IPS-NIHi11 (cell line): ENCODE measurements around the gene AKNA.

Experiments
- DNase-seq: peaks from one replicate; pipeline ENCODE4 v3.0.0; 2012; ENCODE audit warnings: mixed read lengths, low spot score

Gene AKNA

DNA sequence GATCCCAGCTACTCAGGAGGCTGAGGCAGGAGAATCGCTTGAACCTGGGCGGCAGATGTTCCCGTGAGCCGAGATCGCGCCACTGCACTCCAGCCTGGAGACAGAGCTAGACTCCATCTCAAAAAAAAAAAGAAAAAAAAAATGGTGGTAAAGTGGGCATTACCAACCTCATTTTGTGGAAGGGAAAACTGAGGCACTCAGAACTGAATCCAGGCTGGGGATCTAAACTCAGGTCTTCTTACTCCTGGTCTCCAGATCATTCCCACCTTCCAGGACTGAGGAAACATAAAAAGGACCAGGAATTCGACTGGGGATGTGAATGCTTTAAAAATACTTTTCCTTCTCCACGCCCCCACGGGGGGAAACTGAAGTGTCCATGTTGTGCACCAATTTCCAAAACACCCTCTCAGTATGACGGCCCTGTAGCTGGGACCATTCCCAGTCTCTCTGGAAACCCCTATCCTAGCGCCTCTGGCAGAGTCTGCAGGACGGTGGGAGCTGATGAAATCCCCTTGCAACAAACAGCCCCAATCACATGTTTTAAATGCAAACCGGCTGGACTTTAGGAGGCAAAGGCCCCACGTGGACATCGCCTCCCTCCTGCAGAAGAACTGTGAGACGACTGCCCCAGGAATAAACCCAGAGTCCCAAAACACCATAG lies 8.9 kb upstream of the AKNA start:
- DNase-seq = no peak

DNA sequence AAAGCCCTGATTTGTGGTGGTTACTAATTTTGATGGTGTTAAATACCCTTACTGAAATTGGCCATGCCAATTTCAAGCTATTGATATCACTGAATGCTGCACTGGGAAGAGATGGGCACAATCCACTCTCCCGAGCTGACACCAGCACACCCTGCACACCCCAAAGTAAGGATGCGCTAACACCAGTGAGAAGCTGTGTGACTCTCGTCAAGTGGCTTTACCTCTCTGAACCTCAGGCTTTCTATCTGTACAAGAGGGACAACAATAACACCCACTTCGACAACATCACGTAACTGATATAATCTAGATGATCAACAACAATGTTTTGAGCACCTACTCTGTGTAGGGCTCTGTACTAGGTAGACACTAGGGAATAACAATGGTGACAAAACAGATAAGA lies 8.0 kb upstream of the AKNA start:
- no peak for DNase-seq

DNA sequence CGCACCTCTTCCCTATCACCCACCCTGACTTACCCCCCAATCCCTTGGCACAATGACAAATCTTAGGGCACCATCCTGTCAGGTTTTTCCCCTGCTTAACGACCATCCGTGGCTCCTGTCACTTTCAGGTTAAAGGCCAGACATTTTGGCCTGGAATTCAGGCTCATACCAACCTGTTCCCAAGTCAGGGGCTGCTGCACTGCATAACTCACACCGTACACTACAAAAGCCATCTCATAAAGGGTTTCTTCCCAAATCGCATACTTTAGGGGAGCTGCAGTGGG lies 7.5 kb upstream of the AKNA start:
- DNase-seq = no peak

DNA sequence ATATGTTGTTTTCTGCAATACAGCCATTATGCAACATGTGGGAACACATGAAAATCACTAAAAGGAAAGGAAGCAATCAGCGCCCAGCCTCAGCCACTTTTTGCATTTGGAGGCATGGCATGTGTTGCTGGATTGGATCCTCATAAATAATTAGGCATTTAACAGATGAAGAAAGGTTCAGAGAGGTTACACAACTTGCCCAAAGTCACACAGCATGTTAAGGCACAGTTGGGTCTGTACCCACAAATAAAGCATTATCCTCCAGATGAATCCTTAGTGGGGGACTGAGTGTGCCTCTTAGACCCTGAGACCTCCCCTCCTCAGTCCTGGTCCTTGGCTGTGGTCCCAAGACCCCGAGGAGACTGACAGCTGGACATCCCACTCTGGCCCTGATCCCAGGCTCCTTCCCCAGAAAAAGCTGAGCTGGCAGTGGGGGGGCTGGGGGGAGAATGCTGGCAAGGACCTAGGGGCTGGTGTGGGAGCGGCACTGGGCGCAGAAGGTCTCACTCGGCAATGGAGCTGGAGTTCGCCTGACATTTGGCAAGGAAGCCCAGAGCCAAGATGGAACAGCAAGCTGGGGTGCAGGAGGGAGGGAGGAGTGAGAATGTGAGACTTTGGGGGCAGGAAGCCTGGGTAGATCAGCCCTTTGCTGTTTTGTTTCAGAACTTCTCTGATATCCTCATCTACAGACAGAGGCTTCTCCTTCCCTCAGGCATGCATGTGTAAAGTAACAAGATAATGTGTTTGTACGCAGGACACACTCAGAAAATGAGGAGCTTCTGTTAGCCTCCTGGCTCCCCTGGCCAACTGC lies 6.9 kb upstream of the AKNA start:
- DNase-seq = no peak

DNA sequence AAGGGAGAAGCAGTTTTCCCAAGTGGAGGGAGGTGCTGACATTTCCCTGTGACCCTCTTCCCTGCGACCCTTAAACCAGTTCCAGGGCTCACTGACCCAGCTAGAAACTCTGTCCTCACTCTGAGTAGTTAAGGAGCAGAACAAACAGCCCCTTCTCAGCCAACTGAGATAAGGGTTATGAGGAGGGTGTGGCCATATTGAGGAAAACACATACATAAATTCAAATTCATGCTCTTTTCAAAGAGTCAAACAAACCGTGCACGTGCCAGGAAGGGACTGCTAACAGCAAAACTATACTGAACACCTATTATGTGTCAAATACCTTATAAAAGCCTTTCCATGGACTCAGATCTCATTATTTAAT lies 4.9 kb upstream of the AKNA start:
- DNase-seq = no peak

DNA sequence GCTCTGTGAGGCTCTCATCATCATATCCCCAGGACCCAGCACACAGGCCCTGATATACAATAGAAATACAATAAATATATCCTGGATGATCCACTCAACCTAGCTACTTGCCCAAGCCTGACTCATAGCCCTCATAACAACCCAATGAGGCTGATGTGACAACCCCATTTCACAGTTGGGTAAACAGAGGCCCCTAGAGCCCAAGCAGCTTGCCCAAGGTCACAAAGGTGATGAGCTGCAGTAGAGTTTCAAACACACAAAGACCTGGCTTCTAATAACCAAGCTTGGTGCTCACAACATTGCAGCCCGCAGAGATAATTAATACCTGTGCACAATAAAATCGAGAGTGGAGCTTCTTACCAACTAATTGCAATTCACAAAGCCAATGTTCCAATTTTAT lies 3.2 kb upstream of the AKNA start:
- no peak for DNase-seq

DNA sequence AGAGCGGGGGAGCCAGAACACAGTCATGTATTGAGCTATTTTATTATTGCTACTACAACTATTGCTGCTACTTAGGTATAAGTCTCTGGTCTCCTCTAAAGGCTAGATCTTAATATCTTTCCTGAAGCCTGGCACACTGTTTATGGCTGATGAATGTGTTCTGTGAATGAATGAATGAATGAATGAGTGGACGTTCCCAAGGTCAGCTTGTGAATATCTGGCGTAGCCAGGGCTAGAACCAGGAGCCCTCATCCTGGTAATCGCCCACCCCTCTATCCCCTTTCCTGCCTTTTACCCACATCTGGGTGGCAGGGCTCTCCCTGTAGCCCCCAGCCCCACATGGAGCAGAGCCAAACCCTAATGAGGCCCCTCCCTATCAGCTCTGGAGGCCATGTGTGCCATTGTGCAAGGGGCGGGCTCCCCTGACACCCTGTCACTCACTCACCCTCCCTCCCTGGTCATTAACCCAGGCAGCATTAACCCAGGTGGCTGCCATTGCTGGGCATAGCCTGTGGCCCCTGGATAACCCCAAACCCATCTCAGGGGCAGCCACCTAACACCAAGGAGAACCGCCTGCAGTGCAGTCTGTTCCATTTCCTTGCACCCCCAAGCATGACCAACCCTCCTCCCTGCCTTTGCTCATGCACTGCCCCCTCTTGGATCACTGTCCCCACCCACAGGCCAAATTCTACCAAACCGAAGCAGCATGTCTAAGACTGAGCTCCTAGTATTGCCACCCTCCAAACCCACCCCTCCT lies 2.0 kb upstream of the AKNA start:
- DNase-seq = no peak

DNA sequence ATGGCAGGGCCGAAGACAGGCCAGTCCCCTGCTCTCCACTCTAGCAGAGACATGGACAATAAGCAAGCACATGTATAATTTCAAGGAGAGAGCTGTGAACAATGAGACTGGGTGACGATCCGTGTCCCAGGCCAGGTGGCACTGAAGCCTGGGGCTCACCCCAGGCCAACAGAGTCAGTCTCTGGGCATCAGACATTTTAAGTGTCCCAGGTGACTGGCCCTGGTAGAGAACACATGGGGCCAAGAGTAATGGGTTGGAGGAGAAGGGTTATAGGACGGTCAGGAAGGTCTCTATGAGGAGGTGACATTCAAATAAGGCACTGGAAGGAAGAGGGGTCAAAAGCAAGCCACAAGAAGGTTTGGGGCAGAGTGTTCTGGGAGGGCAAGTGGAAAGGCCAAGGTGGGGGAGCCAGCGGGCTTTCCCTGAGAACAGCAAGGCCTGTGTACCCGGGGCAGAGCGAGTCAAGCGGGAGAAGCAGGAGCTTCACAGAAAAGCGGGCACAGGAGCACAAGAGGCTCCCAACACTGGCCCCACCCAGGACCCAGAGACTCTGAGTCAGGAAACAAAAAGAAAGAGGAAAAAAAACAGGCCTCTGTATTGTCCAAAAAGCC lies 1.1 kb upstream of the AKNA start:
- DNase-seq = no peak

DNA sequence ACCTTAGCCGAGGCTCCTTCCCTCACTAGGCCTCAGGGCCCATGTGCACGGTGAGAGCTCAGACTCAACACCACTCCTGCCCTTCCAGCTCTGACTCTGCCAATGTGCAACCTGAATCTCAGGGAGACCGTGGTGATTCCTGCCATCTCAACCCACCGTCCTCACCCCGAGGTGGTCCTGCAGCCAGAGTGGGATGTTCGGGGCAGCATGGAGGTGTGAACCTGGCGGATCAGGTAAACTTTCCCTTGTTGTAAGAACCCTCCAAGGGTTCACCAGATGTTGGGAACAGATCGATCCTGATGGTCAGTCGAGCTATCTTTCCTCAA lies 538 bp upstream of the AKNA start:
- DNase-seq = no peak

DNA sequence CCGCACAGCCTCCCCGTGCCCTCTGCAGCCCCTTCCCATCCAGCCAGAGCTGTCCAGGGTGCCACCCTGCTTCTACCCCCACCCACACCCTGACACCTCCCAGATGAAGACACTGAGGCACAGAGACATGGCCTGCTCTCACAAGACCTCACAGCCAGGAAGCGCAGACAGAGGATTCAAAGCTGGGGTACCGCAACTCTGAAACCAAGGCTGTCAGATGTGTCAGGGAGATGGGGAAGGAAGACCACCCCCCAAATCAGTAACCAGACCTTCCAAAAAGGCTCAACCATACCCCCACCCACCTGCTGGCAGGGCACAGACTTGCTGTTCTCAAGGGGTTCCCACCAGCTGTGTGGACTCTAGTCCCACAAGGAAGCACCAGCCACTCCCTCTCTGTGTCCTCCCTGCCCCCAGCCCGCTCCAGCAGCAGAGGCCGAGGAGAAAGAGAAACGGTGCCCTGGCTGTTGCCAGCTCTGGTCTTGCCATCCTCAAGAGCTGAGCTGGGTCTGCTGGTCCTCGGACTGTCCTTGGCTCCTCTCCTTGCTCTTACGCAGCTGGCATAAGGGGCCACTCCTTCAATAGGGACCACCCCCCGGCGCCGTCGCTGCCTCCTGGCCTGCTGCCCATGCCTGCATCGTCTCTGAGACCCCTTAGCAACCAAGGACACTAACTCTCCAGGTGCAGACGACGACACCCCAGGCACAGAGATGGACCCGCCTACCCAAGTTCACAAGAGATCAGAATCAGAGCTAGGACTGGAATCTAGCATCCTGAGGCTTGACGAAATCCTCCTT lies 699 bp downstream of the AKNA start:
- no peak for DNase-seq

DNA sequence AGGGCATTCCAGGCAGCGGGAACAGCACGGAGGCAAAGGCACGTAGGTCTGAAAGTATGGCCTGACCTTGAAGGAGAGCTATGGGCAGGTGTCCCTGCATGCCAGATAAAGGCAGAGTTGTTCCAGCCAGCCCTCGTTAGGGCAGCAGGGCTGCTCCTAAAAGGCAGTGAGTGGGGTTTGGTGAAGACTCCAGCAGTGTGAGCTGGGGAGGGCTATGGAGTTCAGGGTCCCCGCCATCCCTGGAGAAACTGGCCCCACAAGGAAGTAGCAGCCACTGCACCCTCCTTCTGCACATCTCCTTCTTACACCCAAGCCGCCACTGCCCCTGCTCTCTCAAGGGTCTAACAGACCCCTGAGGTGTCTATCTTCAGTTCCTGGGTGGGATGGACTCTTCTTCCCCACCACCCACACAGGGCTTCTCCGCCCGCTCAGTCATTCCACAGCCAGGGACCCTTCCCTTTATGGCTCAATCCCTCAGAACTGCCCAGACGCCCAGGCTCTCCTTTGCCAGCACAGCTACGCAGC lies 1.4 kb downstream of the AKNA start:
- no peak for DNase-seq

DNA sequence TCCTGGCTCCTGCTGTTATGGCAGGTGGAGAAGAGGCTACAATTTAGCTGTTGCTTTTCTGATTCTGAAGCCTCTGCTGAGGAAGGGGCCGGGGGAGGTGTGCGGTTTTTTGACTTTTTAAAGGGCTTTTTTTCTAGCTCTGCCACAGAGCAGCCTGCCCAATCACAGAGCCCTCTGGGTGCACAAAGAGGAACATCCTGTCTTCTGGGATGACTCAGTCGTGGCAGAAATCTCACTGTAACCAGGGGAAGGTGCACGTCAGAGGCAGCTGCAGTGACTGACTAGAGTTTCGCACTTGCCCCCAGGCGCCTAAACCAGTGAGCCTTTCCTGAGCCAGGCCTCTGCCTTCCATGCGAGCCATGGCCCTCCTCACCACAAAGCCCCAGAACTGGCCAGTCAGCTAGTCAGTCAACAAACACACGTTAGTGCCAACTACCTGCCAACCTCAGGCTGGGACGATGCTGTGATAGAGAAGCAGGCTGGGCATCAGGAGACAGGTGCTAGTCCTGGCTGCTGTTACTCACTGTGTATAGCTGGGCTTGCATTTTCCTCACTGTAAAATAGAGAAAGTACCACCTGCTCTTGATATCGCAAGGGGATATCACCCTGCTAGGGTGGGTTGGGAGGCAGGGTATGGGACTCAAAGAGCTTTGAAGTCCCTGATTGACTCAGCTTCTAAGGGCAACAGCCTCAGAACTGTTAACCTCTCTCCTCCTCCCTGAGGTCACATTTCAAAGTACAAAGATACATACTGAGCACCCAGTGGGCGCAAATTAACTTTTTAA lies 2.2 kb downstream of the AKNA start:
- DNase-seq = no peak

DNA sequence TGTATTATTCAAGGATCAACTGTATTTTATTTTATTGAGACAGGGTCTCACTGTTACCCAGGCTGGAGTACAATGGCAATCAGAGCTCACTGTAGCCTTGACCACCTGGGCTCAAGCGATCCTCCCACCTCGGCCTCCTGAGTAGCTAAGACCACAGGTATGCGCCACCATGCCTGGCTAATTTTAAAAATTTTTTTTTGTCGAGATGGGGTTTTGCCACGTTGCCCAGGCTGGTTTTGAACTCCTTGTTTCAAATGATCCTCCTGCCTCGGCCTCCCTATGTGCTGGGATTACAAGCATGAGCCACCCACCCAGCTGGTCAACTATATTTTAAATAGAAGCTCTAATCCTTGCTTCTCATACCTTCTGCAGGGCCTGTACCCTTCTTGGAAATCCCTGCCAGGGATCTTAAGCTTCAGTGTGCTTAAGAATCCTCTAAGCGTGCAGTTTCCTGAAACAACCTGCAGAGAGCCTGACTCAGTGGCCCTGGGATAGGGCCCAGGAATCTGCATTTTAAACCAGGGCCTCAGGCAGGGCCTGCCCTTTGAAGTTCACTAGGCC lies 2.9 kb downstream of the AKNA start:
- no peak for DNase-seq

DNA sequence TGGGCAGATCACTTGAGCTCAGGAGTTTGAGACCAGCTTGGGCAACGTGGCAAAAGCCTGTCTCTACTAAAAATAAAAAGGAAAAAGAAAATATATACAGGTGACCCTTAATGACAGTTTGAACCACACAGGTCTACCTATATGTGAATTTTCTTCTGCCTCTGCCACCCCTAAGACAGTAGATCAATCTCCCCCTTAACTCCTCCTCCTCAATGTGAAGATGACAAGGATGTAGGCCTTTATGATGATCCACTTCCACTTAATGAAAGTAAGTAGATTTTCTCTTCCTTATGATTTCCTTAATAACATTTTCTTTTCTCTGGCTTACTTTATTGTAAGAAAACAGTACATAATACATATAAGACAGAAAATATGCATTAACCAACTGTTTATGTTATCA lies 3.4 kb downstream of the AKNA start:
- no peak for DNase-seq

DNA sequence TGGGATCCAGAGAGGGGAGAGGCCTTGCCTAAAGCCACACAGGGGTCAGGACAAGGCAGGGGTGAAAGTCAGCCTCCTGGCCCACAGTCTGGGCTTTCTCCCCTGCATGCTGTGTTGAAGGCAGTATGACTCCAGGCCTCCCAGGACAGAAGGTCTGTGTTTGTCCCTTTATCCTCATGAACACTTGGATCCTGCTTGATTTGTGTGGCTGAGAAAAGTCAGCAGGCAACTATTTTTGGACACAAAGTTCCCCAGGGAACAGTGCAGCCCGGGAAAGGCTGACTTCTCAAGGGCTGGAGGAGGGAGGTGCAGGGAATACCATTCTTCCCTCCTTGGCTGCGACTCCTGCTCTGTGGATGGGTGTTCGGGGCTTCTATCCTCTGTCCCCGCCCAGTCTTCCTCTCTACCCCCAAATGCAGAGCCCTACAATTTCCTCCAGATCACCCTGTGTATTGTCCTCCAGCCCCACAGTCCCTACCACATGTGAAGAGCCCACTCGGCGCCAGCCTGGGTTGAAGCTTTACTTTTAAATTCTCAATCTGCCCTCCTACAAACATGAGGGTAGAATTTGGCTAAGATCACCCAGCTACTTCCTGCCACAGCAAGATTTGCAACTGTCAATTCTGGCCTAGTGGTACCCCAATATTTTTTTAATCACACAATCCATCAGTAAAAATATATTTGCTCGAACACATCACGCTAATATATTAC lies 4.1 kb downstream of the AKNA start:
- no peak for DNase-seq

DNA sequence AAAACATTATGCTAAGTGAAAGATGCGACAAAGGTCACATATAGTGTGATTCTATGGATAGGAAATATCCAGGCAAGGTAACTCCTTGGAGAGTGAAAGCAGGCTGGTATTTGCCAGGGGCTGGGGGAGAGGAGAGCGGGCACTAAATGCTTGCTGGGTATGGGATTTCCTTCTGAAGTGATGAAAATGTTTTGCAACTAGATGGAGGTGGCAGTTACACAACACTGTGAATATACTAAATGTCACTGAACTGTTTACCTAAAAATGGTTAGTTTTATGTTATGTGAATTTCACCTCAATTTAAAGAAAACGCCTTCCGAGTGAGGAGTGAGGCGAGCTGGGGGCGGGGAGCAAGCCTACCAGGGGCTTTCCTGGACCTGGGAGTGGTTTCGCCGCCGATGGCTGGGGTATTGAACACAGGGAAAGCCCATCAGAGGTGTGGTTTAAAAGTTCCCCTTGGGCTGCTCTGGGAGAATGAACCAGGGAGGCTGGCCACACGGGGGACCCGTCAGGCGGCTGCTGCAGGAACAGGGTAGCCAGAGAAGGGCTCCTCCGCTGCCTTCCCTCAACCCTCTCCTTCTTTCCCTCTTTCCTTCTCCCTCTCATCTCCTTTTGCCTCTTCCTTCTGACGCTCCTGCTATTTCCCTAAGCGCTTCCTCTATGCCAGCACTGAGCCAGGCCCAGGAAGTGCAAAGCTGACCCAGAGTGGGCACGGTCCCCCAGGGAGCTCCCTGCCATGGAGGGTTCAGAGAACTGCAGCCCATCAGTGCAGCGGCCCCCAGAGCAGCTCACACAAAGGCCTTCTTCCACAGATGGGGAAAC lies 4.9 kb downstream of the AKNA start:
- no peak for DNase-seq

DNA sequence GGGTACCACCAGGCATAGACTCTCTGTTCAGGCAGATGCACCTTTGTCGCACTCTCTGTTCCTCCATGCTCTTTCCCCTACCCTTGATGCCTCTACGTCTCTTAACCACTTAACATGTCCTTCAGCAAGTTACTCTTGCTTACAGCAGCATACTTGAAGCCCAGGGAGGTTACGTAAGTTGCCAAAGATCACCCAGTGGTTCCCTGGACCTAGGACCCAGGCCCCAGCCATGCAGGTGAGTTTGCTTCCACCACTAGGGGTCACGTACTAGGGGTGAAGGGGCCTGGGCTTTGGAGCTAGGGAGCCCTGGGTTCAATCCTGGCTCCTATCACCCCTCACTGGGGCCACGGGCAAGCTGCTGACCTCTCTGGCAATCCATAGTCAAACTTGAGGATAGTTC lies 8.9 kb downstream of the AKNA start:
- no peak for DNase-seq

DNA sequence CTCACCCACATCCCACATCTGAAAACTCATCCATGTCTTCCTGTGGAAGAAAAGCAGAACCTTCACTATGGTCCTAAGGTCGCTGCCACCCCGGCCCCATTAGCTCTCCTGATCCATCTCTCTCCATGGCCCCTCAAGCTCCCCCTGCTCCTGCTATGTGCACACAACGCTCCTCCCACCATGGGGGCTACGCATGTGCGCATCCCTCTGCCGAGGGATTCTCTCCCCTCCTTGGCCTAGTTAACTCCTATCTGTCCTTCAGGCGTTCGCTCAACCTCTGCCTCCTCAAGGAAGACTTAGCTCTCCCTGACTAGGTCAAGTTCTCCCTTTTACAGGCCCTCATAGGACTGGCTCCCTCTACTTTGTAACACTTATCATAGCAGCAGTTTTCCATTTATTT lies 9.8 kb downstream of the AKNA start:
- DNase-seq = no peak
